GM21529 (cell line): Measurements from ENCODE around the gene GABPA.

Experiments
- ATAC-seq: cut with Tn5 transposase; IDR thresholded peaks from one replicate; pipeline ENCODE4 v1.9.1; 2021; ENCODE audit not compliant: unreplicated experiment

The GABPA gene

DNA sequence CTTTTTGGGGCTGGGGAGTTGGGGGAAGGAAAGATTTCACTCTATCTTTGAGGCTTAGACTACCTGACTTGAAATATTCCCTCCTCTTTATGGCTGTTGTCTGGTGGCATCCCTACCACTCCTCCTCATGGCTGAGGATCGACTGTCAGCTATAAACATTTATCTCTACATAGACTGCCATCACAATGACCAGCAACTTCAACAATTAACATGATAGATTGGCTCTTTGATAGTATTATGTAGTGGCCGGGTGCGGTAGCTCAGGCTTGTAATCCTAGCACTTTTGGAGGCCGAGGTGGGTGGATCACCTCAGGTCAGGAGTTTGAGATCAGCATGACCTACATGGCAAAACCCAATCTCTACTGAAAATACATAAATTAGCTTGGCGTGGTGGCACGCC, 72.4 kb downstream of the GABPA start:
- ATAC-seq, result no peak

- no peak for ATAC-seq
Measured at GRCh38 chr21:25809013-25809412, 74.2 kb downstream of the GABPA start.

DNA sequence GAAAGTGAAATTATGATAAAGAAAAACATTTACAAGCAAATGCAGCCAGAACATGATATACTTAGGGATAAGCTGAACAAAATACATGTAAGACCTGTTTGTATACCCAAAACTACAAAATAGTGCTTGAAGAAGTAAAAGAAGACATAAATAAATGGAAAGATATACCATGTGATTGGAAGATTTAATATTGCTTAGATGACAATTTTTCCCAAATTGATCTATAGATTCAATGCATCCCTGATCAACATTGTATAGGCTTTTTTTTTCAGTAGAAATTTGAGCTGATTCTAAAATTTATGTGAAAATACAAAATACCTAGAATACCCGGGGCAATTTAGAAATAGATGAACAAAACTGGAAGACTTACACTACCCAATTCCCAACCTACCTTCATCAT, 76.4 kb downstream of the GABPA start:
- ATAC-seq, result no peak

GRCh38 chr21:25813917-25814316, 79.1 kb downstream of the GABPA start:
- no peak for ATAC-seq

DNA sequence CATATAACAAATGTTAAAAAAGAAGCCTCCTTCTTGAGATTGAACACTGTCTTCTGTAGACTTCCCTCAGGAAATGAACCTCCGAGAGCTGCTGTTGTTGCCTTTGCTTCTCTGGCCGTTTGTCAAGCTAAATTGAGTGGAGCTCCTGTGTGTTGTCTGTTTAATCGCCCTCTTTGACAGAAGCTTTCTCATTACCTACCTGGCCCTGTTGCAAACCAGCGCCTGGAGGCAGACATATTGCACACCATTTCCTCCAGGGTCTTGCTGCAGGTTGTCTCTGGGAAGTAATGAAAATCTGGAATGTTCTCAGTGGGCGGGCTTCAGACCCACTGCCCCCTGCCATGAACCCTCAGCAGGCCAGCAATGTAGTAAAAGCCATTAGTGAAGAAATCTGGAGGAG, 83.3 kb downstream of the GABPA start:
- no peak for ATAC-seq

GRCh38 chr21:25818551-25818950, 83.8 kb downstream of the GABPA start:
- no peak for ATAC-seq
